Measurements from ENCODE around the gene PRPF40A.

Gene PRPF40A

GRCh38 chr2:152695763-152696162 lies 21.5 kb downstream of the PRPF40A start:
- no peaks in the 10 kb centered on the region for H3K9me2 ChIP-seq (ENCODE audit: low read depth, low read length)
- H3F3A ChIP-seq (ENCODE audit: insufficient read depth, low read length): no peaks in the 10 kb centered on the region
- peaks cover 67% of the 10 kb centered on the region for H3K79me2 ChIP-seq (ENCODE audit: insufficient read depth, low read length)
- H3K27ac ChIP-seq (ENCODE audit: low read depth, low read length, poor library complexity, severe bottlenecking): no peak overlapping the region
- no peak overlapping the region for H3K9ac ChIP-seq (ENCODE audit: low read length)
- H3K36me3 ChIP-seq (ENCODE audit: insufficient read depth, low read length): peaks cover 60% of the 10 kb centered on the region
- H3K27me3 ChIP-seq (ENCODE audit: insufficient read depth, low read length): no peaks in the 10 kb centered on the region
- no peak overlapping the region for H3K4me3 ChIP-seq (ENCODE audit: low read depth, low read length, poor library complexity, severe bottlenecking)
- TF ChIP-seq EZH2 (IDR thresholded peaks at IDR 0.05; ENCODE audit: borderline replicate concordance, low read length) (no peak), CTCF (IDR thresholded peaks at IDR 0.05; ENCODE audit: low read length) (no peak)
- no peak overlapping the region for H2AFZ ChIP-seq (ENCODE audit: low read length)
- no peaks in the 10 kb centered on the region for H3K9me3 ChIP-seq (ENCODE audit: low read length)
- H4K20me1 ChIP-seq (ENCODE audit: insufficient read depth, low read length): peaks cover 3% of the 10 kb centered on the region; the same call in 1 of the 2 replicates
- H3K4me2 ChIP-seq (ENCODE audit: low read length): no peak overlapping the region
- no peaks in the 10 kb centered on the region for H3K4me1 ChIP-seq (ENCODE audit: insufficient read depth, low read length, severe bottlenecking)

GRCh38 chr2:152694161-152694661 lies 23.1 kb downstream of the PRPF40A start:
- Histone ChIP-seq H3K27ac (ENCODE audit: low read depth, low read length, poor library complexity, severe bottlenecking) (no peak overlapping the region), H2AFZ (ENCODE audit: low read length) (no peak overlapping the region), H3K27me3 (ENCODE audit: insufficient read depth, low read length) (no peaks in the 10 kb centered on the region), H3K9me2 (ENCODE audit: low read depth, low read length) (no peaks in the 10 kb centered on the region), H3K36me3 (ENCODE audit: insufficient read depth, low read length) (peaks cover 48% of the 10 kb centered on the region), H3K4me3 (ENCODE audit: low read depth, low read length, poor library complexity, severe bottlenecking) (no peak overlapping the region), H3K9me3 (ENCODE audit: low read length) (no peaks in the 10 kb centered on the region), H3K4me1 (ENCODE audit: insufficient read depth, low read length, severe bottlenecking) (no peaks in the 10 kb centered on the region), H3F3A (ENCODE audit: insufficient read depth, low read length) (no peaks in the 10 kb centered on the region), H4K20me1 (ENCODE audit: insufficient read depth, low read length) (peaks cover 3% of the 10 kb centered on the region; the same call in 1 of the 2 replicates), H3K4me2 (ENCODE audit: low read length) (no peak overlapping the region), H3K9ac (ENCODE audit: low read length) (no peak overlapping the region), H3K79me2 (ENCODE audit: insufficient read depth, low read length) (peaks cover 51% of the 10 kb centered on the region)
- TF ChIP-seq EZH2 (IDR thresholded peaks at IDR 0.05; ENCODE audit: borderline replicate concordance, low read length) (no peak), CTCF (IDR thresholded peaks at IDR 0.05; ENCODE audit: low read length) (no peak)

GRCh38 chr2:152693033-152693432 lies 24.2 kb downstream of the PRPF40A start:
- H3K27me3 ChIP-seq (ENCODE audit: insufficient read depth, low read length): no peaks in the 10 kb centered on the region
- H3K79me2 ChIP-seq (ENCODE audit: insufficient read depth, low read length): peaks cover 39% of the 10 kb centered on the region
- no peak overlapping the region for H3K27ac ChIP-seq (ENCODE audit: low read depth, low read length, poor library complexity, severe bottlenecking)
- H3K4me1 ChIP-seq (ENCODE audit: insufficient read depth, low read length, severe bottlenecking): no peaks in the 10 kb centered on the region
- H3K4me3 ChIP-seq (ENCODE audit: low read depth, low read length, poor library complexity, severe bottlenecking): no peak overlapping the region
- no peak for TF ChIP-seq EZH2 (IDR thresholded peaks at IDR 0.05; ENCODE audit: borderline replicate concordance, low read length)
- no peak for TF ChIP-seq CTCF (IDR thresholded peaks at IDR 0.05; ENCODE audit: low read length)
- no peaks in the 10 kb centered on the region for H3K9me3 ChIP-seq (ENCODE audit: low read length)
- H4K20me1 ChIP-seq (ENCODE audit: insufficient read depth, low read length): peaks cover 3% of the 10 kb centered on the region; the same call in 1 of the 2 replicates
- H3K4me2 ChIP-seq (ENCODE audit: low read length): no peak overlapping the region
- no peak overlapping the region for H3K9ac ChIP-seq (ENCODE audit: low read length)
- H3K36me3 ChIP-seq (ENCODE audit: insufficient read depth, low read length): peaks cover 51% of the 10 kb centered on the region
- H3F3A ChIP-seq (ENCODE audit: insufficient read depth, low read length): no peaks in the 10 kb centered on the region
- no peaks in the 10 kb centered on the region for H3K9me2 ChIP-seq (ENCODE audit: low read depth, low read length)
- no peak overlapping the region for H2AFZ ChIP-seq (ENCODE audit: low read length)
